ENCODE results near the gene WDR72. TPM values are rescaled to one million over a fixed set of nuclear protein-coding genes. Genes with fewer than 3 reads are reported as not detected.

Gene WDR72
- polyA plus RNA-seq, 1 of the 3 experiments (the other 2 are of a cell fraction): 0.02 TPM

DNA sequence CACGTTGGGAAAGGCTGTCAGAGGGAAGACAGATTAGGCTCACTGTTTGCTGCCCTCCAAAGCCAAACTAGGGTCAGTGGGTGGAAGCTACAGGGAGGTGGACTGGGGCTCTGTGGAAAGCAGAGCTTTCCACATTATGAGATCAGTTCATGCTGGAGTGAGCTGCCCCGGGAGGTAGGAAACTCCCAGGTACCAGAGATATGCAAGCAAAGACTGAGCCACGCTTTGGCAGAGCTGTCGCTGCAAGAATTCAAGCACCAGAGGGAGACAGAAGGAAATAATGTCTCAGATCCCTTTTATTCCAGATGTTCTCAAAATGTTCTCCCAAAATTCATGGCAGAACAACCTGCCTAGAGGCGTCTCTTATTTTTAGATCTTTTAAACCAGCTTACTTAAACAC is 286.6 kb downstream of the WDR72 start:
- Histone ChIP-seq H3K4me2 (no peak overlapping the region), H3K4me1 (ENCODE audit: control insufficient read depth in 1 of 2, insufficient read depth in 2 of 2, low read depth in 1 of 2, low read length in 1 of 2) (no peaks in the 10 kb centered on the region), H3K9ac (no peak overlapping the region), H3K27ac (ENCODE audit: low read depth in 2 of 2, low read length in 1 of 2) (no peak overlapping the region), H3K4me3 (ENCODE audit: low read depth in 2 of 2, low read length in 1 of 2) (no peak overlapping the region), H3F3A (replicated peaks; ENCODE audit: insufficient read depth) (no peaks in the 10 kb centered on the region), H3K36me3 (replicated peaks in 1 of 2; ENCODE audit: control insufficient read depth in 1 of 2, insufficient read depth in 2 of 2, low read length in 1 of 2) (no peaks in the 10 kb centered on the region), H3K79me2 (ENCODE audit: insufficient read depth) (no peaks in the 10 kb centered on the region), H2AFZ (ENCODE audit: low read depth) (no peak overlapping the region), H3K9me3 (no peaks in the 10 kb centered on the region), H3K9me2 (no peaks in the 10 kb centered on the region), H3K27me3 (ENCODE audit: insufficient read depth) (no peaks in the 10 kb centered on the region), H4K20me1 (ENCODE audit: insufficient read depth) (no peaks in the 10 kb centered on the region)
- ChIA-PET CTCF (no interaction called here), POLR2A (no interaction called here)
- TF ChIP-seq YY1 (IDR thresholded peaks at IDR 0.05; ENCODE audit: low read depth): no peak
- TF ChIP-seq RAD21 (IDR thresholded peaks at IDR 0.05; ENCODE audit: low read length): no peak
- no peak for TF ChIP-seq GABPA (IDR thresholded peaks at IDR 0.05; ENCODE audit: low read depth)
- TF ChIP-seq FOXJ3 (CRISPR knock-in tag; IDR thresholded peaks at IDR 0.05): no peak
- no peak for TF ChIP-seq RXRA (IDR thresholded peaks at IDR 0.05; ENCODE audit: borderline replicate concordance, low read depth)
- TF ChIP-seq ELF1 (IDR thresholded peaks at IDR 0.05): no peak
- WGBS (ENCODE audit: low lambda C conversion rate): 4% methylated on average over 5 of the region's 5 CpGs
- no peak for DNase-seq

DNA sequence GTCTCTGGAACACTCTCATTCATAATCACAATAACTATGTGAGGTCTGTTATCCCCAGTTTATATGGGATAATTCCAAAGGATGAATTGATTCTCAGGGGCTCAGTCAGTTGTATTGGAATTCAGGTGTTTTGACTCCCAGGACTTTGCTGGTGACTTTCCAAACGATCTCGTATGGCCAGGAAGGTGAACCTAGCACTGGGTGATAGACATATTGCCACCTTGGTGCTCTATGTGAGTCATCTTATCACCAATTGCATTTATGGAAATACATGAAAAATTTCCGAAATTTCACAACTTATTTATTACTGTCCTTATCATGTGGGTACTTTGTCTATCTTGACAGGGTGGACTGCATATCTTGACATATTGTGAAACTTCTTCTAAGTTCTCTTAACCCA is 287.3 kb downstream of the WDR72 start:
- Histone ChIP-seq H3K4me1 (ENCODE audit: control insufficient read depth in 1 of 2, insufficient read depth in 2 of 2, low read depth in 1 of 2, low read length in 1 of 2) (no peaks in the 10 kb centered on the region), H3K4me3 (ENCODE audit: low read depth in 2 of 2, low read length in 1 of 2) (no peak overlapping the region), H3K27ac (ENCODE audit: low read depth in 2 of 2, low read length in 1 of 2) (no peak overlapping the region), H3F3A (replicated peaks; ENCODE audit: insufficient read depth) (no peaks in the 10 kb centered on the region), H4K20me1 (ENCODE audit: insufficient read depth) (no peaks in the 10 kb centered on the region), H2AFZ (ENCODE audit: low read depth) (no peak overlapping the region), H3K4me2 (no peak overlapping the region), H3K79me2 (ENCODE audit: insufficient read depth) (no peaks in the 10 kb centered on the region), H3K9me2 (no peaks in the 10 kb centered on the region), H3K9ac (no peak overlapping the region), H3K9me3 (no peaks in the 10 kb centered on the region), H3K27me3 (ENCODE audit: insufficient read depth) (peaks cover 5% of the 10 kb centered on the region; the same call in 1 of the 2 replicates), H3K36me3 (replicated peaks in 1 of 2; ENCODE audit: control insufficient read depth in 1 of 2, insufficient read depth in 2 of 2, low read length in 1 of 2) (no peaks in the 10 kb centered on the region)
- TF ChIP-seq, protein P1, sequence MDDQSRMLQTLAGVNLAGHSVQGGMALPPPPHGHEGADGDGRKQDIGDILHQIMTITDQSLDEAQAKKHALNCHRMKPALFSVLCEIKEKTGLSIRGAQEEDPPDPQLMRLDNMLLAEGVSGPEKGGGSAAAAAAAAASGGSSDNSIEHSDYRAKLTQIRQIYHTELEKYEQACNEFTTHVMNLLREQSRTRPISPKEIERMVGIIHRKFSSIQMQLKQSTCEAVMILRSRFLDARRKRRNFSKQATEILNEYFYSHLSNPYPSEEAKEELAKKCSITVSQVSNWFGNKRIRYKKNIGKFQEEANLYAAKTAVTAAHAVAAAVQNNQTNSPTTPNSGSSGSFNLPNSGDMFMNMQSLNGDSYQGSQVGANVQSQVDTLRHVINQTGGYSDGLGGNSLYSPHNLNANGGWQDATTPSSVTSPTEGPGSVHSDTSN (IDR thresholded peaks at IDR 0.05): no peak
- TF ChIP-seq, protein P2, sequence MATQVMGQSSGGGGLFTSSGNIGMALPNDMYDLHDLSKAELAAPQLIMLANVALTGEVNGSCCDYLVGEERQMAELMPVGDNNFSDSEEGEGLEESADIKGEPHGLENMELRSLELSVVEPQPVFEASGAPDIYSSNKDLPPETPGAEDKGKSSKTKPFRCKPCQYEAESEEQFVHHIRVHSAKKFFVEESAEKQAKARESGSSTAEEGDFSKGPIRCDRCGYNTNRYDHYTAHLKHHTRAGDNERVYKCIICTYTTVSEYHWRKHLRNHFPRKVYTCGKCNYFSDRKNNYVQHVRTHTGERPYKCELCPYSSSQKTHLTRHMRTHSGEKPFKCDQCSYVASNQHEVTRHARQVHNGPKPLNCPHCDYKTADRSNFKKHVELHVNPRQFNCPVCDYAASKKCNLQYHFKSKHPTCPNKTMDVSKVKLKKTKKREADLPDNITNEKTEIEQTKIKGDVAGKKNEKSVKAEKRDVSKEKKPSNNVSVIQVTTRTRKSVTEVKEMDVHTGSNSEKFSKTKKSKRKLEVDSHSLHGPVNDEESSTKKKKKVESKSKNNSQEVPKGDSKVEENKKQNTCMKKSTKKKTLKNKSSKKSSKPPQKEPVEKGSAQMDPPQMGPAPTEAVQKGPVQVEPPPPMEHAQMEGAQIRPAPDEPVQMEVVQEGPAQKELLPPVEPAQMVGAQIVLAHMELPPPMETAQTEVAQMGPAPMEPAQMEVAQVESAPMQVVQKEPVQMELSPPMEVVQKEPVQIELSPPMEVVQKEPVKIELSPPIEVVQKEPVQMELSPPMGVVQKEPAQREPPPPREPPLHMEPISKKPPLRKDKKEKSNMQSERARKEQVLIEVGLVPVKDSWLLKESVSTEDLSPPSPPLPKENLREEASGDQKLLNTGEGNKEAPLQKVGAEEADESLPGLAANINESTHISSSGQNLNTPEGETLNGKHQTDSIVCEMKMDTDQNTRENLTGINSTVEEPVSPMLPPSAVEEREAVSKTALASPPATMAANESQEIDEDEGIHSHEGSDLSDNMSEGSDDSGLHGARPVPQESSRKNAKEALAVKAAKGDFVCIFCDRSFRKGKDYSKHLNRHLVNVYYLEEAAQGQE (IDR thresholded peaks at IDR 0.05; ENCODE audit: low read depth, low read length): no peak
- TF ChIP-seq, protein P3, sequence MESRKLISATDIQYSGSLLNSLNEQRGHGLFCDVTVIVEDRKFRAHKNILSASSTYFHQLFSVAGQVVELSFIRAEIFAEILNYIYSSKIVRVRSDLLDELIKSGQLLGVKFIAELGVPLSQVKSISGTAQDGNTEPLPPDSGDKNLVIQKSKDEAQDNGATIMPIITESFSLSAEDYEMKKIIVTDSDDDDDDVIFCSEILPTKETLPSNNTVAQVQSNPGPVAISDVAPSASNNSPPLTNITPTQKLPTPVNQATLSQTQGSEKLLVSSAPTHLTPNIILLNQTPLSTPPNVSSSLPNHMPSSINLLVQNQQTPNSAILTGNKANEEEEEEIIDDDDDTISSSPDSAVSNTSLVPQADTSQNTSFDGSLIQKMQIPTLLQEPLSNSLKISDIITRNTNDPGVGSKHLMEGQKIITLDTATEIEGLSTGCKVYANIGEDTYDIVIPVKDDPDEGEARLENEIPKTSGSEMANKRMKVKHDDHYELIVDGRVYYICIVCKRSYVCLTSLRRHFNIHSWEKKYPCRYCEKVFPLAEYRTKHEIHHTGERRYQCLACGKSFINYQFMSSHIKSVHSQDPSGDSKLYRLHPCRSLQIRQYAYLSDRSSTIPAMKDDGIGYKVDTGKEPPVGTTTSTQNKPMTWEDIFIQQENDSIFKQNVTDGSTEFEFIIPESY (IDR thresholded peaks at IDR 0.05; ENCODE audit: borderline replicate concordance, low read depth): no peak
- DNase-seq: no peak
- WGBS (ENCODE audit: low lambda C conversion rate): 7% methylated on average over 3 of the region's 3 CpGs
- POLR2A ChIA-PET: no interaction called here
- CTCF ChIA-PET: no interaction called here
